Stimulated activated CD4-positive, alpha-beta T cell treated with anti-CD3 and anti-CD28 coated beads, Interleukin-1b, Interleukin-23, amount 100 ng/mL, for 24 hours (primary cell): Measurements from ENCODE around the gene PPARA.

ENCODE experiments used
- DNase-seq, 4 experiments: peaks; one replicate each; pipeline ENCODE4 v3.0.0-alpha.2; 2020; ENCODE audit warnings: low read depth in 4 of 4, low spot score in 1 of 4

The PPARA gene

DNA sequence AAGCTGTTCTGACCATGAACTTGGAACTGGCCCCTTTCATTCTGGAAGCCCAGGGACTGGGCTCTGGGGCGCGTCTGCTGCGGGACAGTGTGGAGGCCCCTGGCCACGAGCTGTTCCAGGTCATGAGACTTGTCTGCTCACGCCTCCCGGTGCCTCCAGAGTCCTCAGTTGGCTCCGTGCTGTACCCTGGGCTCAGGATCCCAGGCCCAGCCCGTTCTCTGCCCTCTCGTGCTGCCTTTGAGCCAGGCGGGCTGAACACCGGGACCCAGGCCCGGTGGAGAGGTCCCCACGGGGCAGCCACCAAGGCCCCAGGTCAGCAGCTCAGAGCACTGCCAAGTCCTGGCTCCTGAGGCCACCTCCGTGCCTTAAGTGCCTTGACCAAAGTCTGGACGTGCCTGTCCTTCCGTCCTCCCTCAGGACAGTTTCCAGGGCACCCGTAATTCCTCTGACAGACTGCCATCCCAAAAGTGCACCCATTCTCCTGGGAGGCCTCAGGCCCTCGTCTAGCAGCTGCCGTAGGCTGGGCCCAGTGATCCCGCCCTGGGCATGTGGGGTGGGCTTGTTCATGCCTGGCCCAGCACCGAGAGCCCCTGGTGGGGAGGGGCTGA, 36.3 kb upstream of the PPARA start:
- no peak for DNase-seq

DNA sequence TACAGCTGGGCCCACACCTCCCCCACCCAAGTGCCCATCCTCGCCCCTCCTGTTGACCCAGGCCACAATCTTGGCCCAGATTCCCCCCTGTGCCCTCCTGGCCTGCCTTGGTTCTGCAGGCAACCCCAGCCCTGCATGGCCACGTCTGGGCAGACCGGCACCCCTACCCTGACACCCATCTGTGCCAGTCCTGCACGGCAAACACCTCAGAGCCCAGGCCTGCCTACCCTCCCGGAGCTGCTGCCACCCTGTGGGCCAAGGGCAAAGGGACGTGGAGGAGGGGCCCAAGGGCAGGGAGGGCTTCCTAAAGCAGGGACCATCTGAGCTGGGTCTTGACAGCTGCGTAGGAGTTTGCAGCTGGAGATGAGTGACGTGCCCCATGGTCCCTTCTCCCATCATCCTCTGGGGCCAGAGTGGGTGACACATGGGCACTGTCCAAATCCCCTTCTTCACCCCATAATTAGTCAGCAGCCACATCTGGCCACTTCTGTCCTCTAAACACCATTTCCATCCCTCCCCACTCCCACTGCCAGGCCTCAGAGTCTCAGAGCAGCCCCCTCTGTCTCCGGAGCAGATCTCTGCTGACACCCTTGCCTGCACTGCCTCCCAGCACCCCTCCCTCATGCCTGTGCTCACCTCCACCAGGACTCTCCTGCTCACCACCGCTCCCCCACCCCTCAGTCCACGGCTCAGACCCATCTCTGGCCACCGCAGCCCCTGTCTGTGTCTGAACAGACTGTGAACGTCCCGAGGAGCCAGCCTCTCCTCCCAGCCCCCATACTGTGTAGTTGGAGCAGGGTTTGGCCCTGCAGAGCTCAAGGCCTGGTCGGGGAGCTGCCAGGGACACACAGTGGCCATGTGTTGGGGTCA, 35.6 kb upstream of the PPARA start:
- DNase-seq: no peak

DNA sequence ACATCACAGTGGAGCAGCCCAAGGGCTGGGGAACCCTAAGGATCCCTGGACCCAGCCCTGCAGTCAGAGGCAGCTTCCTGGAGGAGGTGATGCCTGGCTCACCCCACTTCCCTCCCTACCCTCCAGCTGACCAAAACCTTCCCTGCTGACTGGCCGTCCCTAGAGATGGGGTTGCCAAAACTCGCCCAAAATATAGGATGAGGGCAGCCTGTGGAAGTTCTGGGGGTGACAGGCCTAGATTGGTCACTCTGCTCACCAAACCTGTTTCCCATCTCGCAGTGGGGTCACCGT, 35.0 kb upstream of the PPARA start:
- DNase-seq: no peak

DNA sequence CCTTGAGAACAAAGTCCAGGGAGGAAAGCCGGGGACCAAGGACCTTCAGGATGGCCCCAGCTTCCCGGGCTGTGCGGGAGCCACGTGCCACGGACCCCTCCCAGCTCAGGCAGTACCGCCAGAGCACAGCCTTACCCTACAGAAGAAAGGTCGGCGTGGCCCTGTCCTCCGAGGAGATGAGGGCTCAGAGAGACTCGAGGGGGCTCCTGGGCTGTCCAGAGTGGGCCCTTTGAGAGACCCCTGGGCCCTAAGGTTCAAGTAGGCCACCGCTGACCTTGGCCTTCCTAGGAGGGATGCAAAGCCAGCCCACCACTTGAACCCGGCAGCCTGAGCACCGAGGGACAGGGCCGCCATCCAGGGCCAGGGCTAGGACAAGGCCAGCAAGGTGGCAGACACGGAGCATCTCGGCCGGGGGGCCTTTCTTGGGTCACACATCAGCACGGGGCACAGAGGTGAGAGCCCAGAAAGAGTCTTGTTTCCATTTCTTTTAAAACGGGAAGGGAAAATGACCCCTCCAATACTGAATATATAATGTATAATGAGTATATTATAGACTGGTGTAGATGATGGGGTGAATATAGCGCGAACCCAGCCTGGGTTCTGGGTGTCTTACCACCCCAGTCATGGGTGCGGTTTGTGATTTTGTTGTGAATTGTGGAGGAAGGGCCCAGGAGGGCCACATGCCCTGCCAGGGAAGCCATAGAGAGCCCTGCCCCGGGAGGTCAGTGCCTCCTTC, 34.4 kb upstream of the PPARA start:
- DNase-seq: no peak

DNA sequence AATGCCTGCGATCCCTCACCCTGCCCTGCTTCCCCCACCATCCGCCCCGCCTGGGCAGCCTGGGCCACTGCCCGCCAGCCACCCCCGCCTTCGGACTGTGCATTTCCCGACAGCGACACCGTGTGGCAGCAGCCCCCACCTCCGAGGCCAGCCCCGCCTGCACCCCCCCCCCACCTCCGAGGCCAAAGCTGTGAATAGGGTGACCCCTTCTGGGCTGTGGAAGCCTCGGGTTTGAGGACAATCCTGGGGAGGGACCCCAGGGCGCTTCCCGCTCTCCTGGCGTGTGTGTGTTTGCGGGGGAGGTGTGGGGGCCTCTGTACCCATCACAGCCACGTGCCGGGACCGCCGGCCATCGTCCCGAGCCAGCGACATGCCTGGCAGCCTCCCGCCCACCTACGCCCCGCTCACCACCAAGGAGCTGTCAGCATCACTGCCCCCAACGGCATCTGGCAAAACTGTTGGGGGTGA, 33.8 kb upstream of the PPARA start:
- peak; percentile 59 to 82 (median 74) for DNase-seq

DNA sequence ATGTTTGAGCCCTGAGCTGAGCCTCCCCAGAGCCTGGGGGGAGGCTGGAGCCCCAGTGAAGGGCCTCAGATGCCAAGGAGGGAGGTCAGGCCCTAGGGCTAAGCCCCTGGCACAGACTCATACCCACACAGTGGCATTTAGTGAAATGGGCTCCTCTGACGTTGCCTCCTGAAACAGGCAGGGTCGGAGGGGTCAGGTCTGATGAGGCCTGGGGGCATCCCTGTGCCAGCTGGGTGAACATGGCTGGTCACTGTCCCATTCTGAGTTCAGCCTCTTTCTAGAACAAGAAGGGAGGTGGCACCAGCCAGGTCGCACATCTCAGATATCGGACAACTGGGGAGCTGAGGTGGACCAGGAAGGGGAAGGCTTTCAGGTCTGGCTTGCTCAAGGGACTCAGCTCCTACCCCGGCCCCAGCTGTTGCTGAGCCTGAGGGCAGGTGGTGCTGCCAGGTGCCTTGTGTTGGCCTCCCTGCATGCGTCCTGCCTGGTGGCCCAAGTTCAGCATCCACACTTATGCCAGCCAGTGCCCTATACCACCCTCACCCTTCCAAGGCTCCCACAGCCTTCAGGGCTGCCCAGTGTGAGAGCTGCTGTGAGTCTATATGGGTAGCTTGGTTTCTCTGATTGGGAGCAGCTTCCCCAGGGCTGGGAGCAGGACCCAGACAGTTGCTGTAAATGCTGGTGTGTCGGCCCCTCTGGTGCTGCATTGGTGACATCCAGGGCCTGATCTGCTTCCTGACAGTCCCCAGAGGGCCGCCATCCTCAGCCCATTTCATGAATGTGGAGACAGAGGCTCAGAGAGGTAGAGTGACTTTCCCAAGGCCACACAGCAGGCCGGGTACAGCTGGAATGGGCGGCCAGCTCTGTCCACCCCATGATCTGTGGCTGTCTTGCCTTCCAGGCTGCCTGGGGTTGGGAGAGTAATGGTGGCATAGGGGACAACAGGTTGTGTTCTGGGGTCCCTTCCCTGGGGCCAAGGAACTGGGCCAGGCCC, 32.8 kb upstream of the PPARA start:
- no peak for DNase-seq

DNA sequence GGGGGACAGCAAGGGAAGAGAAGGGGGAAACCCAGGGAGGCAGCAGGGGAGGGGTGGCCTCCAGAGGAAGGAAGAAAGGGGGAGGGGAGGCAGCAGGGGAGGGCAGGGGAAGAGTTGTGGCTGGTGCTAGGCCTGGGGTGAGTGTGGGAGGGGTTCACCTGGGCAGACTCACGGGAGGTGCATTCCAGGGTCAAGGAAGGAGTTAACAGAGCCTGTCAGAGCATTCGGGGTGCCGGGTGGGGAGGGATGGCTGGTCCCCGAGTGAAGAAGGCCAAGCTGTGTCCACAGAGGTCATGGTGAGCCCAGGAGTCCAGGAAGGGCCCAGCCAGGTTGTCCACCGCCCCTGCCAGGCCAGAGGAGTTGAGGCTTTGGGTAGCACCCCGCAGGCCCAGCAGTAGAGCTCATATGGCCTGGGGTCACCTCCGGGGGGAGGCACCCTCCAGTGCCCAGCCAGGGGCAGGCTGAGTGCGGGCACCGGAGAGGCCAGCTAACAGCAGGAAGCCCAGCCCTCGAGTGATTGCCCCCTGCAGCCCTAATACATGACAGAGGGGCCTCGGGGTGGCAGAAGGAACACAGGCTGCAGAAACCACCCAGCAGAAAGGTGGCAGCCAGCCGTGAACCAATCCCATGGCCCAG, 31.1 kb upstream of the PPARA start:
- no peak for DNase-seq

DNA sequence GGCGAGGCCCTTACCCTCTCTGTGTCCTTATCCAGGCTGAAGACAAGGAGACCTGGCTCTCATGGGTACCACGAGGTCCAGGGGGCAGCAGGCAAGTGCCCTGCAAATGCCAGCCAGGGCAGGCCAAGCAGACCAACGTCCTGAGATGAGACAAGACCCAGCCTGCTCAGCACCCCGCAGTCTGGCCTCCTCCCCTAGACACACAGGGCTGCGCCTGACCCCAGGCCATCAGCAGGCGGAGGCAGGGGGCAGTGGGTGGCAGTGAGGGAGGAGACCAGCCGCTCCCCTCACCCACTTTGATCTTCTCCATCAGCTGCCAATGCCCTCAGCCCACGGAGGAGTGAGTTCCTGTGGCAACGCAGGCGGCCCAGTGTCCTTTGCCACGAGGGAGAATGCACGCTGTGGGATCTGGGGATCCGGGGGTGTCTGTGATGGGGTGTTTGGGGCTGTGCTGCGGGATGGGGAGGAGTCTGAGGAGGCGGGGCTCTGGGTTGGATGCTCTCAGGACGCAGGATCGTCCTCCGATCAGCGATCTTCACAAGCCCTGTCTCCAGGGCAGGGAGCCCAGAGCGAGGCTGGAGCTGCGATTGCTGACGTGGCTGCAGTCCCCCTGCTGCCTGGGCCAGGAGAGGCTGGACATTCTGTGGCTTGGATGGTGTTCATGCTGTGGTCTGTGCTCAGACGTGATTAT, 30.5 kb upstream of the PPARA start:
- DNase-seq: no peak

DNA sequence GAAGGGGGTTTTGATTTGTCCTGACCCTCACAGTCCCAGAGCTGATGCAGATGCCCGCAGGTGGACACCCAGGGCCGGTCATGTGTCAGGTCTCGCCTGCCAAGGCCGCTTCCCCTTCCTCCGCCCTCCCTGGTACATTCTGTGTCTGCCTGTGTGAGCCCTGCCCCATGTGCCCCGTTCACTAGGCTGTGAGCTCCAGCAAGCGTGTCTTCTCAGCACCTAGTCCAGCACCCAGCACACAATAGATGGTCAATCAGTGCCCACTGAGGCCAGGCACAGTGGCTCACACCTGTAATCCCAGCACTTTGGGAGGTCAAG, 29.9 kb upstream of the PPARA start:
- no peak for DNase-seq

DNA sequence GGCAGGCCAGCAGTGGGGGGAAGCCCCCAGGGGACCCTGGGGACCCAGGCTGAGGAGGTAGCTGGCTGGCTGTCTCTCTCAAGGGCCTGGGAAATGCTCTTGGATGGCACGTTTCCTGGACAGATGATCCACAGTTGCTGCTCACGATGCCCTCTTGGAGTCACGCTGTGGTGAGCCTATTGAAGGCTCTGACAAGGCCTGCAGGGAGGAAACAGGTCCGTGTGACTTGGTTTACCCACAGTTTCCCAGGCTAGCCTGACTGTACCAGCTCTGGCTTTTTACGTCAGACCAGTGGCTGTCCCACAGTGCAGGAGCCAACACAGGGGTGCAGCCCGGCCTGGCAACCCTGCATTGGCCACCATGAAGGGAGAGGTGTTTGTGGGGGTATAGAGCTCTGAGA, 29.2 kb upstream of the PPARA start:
- no peak for DNase-seq

DNA sequence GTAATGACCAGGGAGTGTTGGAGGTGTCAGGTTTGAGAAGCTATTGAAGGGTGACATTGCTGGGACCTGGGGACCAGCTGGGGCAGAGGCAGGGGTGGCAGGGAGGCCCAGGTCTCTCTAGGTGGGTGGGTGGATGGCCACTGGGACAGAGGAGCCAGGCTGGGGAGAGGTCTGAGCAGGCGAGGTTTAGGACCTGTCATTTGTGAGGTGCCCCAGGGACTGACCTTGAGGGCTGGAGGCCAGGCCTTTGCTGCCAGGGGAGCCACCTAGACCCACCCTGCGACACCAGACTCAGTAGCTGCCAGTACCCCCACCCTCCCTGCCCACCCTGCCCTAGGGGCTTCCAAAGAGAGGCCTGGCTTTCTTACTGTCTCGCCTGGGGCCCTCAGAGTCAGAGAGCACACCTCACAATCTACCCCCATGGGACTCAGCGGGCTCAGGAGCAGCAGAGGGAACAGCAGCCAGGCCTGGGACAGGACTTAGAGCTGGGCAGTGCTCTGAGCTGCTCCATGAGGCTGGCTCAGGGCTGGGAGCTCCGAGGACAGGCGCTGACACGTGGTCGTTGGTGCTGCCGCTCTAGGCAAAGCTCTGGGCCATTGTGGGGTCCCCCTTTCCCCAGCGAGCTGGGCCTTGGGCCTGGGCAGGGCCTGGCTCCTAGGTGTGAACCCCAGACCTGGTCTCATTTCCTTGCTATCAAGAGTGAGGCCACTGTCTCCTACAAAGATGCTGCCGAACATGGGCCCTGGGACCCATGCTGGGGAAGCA, 28.6 kb upstream of the PPARA start:
- DNase-seq: no peak

DNA sequence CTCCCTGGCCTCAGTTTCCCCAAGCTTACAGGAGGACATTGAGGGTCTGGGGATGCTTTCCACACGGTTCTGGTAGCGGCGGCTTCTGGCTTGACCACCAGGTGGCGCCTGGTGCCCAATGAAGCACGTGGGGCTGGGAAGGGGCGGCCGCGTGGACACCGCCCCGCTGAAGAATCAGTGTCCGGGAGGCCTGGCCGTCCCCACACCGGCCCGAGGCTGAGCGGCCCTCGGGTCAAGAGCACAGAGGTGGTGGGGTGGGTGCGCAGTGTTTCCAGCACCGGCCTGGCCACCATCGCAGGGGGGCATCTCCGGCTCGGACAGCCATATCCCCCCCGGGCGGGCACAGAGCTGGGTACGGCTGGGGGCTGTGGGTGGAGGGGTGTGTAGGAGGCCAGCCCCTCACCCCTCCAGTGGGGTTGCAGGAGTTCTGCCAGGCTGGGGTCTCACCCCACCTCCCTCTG, 27.8 kb upstream of the PPARA start:
- DNase-seq: peak; percentile 46 to 68 (median 66)

DNA sequence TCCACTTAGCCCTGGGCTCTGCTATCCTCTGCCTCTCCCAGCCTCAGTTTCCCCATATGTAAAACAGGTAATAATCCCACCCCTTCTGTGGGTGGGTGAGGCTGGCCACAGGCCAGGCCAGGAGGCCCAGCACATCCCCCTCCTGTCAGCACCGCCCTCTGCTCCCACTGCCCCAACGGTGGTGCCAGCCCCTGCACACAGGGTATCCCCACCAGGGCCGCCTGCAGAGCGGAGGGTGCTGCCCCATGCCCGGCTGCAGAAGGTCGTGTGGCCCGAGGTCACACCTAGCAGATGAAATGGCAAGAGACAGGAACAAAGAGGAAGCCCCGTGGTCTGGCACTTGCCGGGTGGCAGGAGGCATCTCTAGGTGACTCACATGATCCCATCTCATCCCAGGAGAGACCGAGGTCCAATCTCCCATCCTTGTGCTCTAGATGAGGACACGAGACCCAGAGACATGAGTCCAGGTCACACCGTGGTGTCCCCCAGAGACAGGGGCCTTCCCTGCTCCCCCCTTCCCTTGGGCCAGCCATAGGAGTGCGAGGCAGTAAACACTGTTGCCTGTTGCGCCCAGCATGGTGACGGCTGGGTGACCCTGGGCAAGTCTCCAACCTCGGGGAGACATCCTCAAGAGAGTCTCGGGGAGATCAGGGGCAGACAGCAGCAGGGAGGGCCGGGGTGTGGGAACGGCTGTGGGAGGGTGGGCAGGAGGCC, 27.2 kb upstream of the PPARA start:
- DNase-seq: no peak

DNA sequence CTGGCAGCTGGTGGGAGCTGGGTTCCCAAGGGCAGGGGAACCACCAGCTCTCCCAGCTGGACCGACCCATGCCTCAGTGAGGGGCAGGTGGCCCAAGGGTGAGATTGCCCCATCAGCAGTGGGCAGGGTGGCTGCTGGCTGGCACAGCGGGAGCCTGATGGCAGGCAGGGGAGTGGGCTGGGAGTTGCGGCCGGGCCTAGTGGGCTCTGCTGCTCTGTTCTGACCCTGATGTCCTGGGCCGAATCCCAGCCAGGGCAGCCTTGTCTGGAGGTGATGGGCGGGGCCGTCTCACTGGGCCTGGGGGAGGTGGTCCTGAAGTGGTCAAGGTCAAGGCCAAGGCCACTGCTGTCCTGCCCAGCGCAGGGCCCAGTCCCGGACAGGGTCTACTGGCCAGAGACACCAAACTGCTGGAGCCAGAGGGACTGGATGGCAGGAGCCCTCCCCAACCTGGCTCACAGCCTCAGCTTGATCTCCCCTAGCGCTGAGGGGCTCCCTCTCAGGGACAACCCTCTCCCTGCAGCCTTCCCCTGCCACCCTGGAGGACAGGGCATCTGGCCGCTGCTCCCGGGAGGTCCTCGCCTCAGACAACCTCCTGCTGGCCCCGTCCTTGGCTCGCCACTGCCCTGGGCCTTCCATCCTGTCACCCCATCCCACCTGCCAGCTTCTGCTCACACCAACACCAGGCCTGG, 26.5 kb upstream of the PPARA start:
- DNase-seq: no peak

DNA sequence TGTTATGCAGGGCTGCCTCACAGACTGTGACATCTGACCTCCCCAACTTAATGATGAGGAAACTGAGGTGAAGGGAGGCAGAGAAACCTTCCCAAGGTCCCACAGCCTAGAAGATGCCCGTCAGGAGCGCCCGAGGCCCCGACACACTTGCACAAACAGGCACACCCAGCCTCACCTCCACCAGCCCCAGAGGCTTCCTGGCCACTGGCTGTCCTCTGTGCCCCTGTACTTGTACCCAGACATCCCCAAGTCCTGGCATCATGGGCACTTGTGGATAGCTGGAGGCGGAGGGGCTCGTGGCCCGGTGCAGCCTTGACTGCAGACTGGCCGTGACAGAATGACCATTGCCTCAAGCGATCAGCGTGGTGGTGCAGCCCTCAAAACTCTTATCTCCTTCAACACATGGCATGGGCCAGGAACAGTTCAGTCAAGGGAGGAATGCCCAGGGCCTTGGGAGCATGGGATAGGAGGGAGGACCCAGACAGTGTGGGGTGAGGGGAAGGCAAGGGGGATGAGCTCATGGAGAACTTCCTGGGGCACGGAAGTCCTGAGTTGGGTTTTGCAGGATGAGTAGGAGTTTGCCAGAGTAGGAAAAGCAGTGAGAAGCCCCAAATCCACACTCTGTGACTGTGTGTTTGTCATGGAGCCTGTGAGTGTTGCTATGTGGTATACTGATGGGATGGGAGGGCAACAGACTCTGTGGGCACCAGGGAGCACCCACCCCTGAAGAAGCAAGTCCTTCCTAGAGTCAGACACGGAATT, 25.8 kb upstream of the PPARA start:
- no peak for DNase-seq

DNA sequence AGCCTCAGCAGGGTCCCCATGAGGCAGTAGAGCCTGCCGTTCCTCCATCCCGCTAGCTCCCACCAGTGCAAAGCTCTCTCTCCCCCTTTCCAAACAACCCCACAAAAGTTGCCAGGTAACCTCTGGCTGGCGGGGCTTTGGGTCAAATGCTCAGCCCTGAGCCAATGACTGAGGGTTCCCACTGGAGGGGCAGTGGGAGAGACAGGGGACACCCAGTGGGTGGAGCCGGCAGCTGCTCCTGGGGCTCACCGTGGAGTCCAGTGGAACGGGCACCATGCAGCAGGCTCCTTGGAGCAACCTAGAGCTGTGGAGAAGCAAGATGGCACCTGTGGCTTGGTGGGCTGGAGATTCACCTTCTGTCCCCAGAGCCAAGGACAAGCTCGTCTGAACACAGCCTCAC, 25.0 kb upstream of the PPARA start:
- DNase-seq: no peak
